Measurements from ENCODE around the gene NAXE.
"Not testable (repeated sequence)": the region's sequence is repeated elsewhere in the genome, so short reads cannot be mapped to it uniquely, and the experiment has no call there.

The NAXE gene

DNA sequence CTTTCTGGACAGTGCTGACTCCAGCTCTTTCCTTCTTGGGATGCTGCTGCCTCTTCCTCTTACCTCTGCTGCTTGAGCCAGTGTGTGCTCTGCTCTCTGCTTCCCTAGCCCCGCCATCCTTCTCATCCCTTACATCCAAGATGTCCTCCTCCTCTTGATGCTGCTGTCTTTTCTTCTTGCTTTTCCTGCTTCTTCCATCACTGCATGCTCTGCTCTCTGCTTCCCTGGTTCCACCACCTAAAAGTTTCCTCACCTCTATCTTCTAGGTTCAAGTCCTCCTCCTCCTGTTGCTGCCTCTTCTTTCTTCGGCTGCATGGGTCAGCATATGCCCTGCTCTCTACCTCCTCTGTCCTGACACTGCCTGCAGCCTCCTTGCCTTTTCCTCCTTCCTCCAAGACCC lies 3.4 kb downstream of the NAXE start:
- DNase-seq = no peak

DNA sequence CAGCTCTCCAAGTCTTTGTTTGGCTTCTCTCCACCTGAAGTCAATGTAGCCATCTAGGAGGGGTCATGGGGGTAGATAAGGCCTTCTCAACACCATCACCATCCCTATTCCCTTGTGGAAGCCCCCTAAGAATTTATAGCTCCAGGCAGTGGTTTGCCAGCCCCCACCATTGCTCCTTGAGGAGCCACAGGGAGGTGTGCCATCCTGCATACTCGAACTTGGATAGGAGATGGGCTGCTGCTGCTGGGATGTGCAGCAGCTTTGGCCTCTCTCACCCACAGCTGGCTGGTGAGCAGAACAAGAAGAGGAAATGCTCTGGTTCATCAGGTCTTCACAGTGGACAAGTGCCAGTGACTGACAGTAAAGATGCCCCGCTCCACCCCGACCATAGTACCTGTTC lies 4.8 kb downstream of the NAXE start:
- no peak for DNase-seq

DNA sequence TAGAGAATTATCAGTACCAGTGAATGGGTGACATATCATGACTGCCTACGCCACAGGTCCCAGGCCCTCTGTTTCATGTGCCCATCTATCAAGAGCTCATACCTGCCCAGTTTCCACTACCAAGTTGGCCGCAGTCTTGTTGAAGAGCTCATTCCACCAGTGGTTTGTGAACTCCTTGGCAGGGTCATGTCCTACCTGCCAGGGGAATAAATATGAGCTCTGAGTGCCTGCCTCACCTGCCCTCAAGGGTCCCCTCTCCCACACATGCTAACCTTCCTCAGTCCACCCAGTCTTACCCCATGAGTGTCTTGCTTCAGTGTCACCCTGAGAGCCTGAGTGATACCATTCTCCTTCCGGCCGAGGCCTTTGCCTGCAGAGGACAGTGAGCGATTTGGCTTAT lies 6.5 kb downstream of the NAXE start:
- DNase-seq = no peak

DNA sequence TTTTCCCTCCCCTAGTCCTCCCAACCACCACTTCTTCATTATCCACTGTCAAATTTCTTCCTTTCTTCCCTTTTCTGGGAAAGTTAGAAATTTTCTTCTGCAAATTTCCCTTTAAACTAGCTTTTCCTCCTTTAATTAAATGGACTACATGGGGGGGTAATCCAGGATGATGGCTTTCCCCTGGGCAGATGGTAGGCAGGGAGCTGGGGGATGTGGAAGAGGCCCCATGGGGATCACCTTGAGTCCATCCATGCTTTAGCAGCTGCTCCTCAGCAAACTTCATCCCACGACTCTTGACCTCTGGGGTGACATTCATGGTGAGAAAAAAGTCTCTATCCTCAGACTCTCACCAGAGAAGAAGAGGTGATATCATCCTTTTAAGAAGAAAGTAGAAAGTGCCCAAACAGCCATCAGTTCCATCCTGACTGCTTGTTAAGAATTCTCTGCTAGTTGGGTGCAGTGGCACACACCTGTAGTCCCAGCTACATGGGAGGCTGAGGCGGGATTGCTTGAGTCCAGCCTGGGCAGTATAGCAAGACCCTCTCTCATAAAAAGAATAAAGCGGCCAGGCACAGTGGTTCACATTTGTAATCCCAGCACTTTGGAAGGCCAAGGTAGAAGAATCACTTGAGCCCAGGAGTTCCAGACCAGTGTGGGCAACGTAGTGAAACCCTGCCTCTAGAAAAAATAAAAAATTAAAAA lies 7.3 kb downstream of the NAXE start:
- no peak for DNase-seq

DNA sequence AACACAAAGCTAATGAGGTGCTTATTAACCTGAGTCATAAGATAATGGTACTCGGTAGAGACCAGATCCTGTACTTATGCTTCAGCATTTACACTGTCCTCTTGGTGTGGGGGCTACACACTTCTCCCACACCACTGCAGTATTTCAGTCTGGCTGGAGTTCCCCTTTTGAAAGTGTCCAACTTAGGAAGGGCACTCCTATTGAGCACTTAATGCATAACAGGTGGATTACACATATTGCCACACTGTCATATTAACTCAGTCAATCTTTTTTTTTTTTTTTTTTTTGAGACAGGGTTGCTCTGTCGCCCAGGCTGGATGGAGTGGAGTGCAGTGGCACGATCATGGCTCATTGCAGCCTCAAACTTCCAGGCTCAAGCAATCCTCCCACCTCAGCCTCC lies 8.2 kb downstream of the NAXE start:
- no peak for DNase-seq

DNA sequence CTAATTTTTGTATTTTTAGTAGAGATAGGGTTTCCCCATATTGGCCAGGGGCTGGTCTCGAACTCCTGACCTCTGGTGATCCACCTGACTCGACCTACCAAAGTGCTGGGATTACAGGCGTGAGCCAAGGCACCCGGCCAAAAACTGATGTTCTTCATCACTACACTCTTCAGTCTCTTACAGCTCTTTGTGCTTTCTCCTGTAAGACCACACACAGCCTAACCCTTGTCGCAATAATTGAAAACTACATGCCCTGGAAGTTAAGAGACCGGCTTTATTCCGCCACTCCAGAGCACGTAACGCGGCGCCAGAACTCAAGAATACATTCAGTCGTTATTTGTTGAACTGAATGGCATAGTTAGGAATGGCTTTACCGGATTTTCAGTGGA lies 9.2 kb downstream of the NAXE start:
- DNase-seq = no peak

DNA sequence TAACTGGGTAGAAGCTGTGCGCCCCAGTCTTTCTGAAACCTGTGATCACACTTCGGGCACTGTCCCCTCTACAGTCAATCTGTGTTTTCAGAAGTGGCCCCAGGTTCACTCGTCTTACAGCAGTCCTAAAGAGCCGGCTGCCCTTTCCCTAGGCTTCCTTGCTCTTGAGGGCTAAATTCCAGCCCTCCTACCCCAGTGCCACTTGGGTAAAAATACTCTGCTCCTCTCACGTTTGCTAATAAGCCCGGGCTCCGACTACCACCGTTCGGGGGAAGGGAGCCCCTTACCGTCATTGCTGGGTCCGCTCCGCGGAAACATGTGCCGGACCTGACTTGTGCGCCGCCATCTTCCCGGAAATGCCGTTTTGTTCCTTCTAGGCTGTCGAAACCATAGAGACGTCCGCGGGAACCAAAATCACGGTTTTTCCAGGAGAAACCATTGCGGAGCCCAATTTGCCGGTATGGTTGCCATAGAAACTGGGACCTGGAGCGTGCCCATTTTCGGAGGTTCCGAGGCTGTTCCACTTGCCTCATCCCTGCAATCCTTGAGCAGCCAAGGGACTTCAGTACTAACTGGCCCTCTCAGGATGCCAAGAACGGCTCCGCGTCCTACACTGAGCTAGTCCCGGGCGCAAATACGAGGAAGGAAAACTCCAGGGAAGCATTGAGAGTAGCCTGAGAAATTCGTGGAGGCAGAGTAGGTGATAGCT lies 9.7 kb downstream of the NAXE start, which contains the start of gene GPATCH4:
Gene GPATCH4 (minus strand): TSS at position 358 of the 709 bp plus-strand sequence.
- DNase-seq = peak; percentile 95

DNA sequence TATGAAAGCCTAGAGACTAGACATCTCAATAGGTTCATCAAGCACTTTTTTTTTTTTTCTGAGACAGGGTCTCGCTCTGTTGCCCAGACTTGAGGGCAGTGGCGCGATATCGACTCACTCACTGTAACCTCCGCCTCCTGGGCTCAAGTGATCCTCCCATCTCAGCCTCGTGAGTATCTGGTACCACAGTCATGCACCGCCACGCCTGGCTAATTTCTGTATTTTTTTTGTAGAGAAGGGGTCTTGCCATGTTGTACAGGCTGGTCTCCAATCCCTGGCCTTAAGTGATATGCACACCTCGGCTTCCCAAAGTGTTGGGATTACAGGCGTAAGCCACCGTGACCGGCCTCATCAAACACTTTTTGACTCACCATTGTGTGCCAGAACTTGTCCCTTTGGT lies 10.3 kb downstream of the NAXE start:
- DNase-seq = no peak

DNA sequence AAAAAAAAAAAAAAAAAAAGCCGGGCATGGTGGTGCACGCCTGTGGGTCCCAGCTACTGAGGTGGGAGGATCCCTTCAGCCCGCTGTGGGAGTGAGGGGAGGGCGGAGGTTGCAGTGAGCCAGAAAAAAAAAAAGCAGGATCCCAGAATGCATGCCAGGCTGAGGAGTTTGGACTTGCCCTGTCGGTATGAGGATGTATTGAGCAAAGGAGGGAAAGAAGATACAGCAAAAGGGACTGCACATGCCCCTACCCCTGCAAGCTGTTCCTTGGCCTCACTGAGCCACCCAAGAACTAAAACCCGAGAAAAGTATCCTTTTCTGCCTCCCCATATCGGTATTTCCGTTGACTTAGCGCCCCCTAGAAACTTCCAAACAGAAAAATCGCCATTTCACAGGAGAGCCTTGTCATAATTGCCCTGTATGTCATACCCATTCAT lies 11.0 kb downstream of the NAXE start:
- DNase-seq = no peak

DNA sequence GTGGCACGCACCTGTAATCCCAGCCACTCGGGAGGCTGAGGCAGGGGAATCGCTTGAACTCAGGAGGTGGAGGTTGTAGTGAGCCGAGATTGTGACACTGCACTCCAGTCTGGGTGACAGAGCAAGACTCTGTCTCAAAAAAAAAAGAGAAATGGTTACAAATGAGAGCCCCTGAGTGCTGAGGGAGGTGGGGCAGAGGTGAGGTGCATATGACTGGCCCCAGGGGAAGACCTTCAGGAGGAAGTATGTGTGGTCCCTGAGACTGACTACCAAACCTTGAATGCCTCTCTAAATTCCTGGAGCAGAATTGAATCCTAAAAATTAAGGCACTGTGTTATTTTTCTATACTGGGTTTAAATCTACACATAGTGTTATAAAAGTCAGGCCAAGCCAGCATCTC lies 15.8 kb downstream of the NAXE start:
- not testable (repeated sequence) for DNase-seq

DNA sequence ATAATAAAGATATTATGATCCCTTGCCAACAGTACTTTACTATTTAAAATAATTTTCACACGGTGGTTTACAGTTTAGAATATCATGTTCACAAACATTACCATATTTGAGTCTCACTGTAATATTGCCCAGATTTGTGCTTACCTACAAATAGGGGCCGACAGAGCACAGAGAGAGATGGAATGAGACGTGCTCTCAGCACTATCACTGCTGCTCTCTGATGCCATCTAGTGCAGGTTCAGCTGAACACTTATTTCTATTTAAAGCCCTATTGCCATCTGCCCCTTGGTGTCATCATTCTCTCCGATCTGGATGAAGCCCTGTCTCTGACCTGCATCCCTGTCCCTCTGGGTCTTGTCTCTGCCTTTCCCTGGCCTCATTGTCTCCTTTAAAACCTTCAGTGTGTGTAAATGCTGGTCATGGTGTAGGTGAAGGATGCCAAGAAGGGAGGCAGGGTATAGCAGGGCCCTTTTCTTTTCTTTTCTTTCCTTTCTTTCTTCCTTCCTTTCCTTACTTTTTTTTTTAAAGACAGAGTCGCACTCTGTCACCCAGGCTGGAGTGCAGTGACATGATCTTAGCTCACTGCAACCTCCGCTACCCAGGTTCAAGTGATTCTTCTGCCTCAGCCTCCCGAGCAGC lies 16.6 kb downstream of the NAXE start:
- peak; percentile 84 for DNase-seq

DNA sequence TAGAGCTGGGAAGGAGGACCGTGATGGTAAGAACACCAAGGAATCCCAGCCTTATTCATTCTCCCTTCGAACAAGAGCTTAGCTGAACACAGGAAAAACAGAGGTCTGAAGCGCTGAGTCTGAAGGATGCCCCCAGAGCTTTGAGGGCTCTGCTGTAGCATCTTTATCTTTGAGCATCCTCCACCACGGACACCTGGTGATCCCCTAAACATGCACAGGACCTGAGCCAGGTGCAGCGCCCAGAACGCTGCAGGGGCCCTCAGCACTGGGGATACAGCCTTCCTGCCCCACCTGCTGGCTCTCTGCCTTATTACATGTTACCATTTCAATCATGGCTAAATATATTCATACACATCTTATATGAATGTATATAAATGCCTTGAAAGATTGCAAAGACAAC lies 17.4 kb downstream of the NAXE start:
- peak; percentile 61 for DNase-seq

DNA sequence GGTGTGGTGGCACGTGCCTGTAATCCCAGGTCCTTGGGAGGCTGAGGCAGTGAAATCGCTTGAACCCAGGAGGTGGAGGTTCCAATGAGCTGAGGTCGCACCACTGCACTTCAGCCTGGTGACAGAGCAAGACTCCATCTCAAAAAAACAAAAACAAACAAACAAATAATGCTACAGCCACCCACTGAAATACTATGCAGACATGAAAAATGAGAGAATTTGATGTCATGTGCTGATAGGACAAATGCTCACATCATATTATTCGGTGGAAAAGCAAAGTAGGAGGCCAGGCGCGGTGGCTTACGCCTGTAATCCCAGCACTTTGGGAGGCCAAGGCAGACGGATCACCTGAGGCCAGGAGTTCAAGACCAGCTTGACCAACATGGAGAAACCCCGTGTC lies 18.5 kb downstream of the NAXE start:
- DNase-seq = not testable (repeated sequence)

DNA sequence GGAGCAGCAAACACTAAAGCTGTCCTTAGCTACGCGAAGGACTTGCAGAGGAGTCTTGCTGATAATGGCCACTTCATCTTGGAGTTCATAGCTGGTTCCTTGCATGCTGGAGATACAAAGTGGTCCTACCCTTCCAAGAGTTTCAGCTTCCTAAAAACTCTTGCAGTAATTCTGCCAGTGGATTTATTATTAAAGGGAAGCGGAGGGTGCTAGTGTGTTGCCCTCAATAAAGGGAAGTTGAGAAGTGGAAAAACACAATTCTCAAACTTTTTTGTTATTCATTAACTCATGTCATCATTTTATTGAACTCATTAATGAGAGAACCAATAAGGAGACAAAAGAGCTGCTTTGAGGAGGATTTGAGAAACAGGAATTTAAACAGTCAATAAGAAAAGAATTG lies 21.1 kb downstream of the NAXE start:
- no peak for DNase-seq

DNA sequence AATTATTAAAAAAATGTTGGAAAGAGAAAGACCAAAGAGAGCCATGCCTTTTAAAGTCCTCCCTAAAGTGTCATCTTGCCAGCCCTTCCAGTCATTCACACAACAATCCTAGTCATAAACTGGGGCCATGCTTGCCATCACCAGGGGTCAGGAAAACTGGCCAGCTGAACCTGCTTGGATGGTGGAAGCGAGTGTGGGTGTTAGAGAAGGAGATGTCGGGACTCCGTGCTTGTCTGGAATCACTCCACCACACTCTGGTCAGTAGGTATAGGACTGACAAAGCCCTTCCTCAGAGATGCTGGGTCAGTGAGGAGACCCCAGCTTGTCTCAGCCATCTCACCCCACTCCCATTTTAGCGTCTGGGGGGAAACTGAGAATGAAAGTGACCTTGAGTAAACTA lies 24.4 kb downstream of the NAXE start:
- no peak for DNase-seq

DNA sequence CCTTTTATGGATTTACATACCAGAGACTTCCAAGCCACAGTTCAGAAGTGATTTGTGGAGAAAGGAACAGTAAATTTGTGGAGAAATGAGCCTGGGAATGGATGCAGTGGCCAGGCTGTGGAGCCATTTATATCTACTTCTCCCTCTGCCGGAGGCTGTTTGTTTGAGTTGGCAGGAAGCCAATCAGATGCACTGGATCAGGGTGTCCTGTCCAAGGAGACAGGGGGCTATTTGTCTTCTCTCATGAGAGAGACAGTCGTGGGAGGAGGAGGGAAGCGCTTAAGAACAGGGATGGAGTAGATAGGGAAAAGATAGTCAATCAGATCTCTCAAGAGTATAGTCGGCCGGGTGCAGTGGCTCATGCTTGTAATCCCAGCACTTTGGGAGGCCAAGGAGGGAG lies 24.9 kb downstream of the NAXE start:
- no peak for DNase-seq

DNA sequence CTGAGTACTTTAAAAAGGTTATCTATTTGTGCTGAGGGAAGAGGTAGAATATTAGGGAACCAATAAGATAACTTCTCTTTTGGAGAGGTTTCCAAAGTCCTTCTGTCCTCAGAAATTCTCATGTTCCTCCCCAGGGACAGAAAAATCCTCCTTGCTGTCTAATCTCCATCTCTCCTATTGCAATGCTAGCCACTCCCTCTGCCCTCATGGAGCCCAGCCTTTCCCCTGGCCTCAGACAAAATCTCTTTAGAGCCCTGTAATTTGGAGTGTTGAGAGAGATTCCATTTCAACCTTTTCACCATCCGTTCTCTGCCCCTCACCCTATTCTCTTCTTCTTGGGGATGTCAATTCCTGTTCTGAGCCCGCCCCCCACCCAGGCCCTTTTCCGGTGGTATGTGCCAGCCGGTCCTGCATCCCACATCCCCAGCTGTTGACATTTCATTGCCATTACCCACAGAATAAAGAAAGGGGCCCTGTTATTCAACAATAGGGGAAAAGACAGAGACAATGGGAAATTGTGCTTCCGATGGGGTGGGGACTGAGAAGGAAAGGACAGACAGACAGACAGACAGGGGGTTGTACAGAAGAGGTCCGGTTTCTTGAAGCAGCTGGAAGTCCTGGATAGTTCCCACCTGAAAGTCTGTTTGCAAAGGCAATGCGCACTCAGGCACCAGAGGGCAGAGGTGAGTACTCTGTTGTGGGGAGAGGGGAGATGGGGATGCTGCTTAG lies 27.4 kb downstream of the NAXE start, which contains the start of gene HAPLN2:
Gene HAPLN2 (plus strand): TSS at position 563 of the 729 bp plus-strand sequence. CDS start 4,076 bp downstream, outside the sequence.
- DNase-seq = peak; percentile 58

DNA sequence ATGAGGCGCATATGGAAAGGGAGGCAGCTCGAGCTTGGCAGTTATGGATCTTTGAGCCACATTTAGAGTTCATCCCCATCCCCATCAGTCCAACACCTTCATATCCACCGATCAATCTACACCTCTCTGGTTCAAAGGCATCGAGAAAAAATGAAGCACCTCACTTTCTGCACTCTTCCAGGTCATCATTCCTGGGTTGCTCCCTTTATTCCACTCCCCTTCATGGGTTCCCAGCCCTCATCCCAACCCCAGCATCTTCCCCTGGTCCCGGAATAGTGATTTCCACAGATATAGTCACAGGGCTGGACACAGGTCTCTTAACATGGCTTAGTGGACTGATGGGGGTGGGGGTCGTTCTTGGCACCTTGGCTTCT lies 28.0 kb downstream of the NAXE start:
- DNase-seq = no peak

DNA sequence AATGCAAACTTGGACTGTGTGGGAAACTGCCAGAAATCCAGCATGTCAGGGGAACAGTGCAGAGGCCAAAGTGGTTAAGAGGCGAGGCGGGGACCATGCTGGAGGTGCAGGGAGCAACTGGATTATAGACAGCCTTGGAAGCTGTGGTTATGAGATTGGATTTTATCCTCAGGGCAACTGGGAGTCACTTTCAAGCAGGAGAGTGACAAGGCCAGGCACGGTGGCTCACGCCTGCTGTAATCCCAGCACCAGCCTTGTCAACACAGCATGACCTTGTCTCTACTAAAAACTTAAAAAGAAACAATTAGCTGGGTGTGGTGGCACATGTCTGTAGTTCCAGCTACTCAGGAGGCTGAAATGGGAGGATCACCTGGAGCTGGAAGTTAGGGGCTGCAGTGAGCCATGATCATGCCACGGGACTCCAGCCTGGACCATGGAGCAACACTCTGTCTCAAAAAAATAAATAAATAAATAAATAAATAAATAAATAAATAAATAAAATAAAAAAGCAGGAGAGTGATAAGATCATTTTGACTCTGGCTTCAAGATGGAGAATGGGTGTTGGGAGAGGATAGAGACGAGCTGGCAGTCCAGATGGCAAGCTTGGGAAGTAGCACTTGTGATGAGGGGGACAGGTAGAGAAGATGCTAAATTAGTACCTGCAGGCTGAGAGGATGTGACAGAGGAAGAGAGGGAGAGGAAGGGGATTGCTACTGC lies 31.2 kb downstream of the NAXE start:
- no peak for DNase-seq

DNA sequence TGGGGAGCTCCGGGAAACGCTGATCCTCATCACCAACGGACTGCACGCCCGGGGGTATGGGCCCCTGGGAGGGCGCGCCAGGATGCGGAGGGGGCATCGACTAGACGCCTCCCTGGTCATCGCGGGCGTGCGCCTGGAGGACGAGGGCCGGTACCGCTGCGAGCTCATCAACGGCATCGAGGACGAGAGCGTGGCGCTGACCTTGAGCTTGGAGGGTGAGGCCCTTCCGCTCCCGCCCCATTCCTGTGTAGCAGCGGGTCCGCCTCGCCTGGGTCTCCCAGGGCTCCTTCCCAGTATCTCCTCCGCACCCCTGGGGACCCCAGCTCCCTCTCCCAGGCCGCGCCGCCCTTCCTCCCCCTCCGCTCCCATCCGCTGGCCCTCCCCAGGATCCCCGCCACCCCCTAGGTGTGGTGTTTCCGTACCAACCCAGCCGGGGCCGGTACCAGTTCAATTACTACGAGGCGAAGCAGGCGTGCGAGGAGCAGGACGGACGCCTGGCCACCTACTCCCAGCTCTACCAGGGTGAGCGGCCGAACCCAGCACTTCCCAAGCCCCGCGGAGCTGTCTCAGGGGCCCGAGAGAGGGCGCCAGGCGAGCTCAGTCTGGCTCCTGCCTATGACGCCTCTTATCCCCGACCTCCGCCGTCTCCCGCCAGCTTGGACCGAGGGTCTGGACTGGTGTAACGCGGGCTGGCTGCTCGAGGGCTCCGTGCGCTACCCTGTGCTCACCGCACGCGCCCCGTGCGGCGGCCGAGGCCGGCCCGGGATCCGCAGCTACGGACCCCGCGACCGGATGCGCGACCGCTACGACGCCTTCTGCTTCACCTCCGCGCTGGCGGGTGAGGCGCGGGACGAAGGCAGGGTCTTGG lies 32.6 kb downstream of the NAXE start:
- peak; percentile 83 for DNase-seq

DNA sequence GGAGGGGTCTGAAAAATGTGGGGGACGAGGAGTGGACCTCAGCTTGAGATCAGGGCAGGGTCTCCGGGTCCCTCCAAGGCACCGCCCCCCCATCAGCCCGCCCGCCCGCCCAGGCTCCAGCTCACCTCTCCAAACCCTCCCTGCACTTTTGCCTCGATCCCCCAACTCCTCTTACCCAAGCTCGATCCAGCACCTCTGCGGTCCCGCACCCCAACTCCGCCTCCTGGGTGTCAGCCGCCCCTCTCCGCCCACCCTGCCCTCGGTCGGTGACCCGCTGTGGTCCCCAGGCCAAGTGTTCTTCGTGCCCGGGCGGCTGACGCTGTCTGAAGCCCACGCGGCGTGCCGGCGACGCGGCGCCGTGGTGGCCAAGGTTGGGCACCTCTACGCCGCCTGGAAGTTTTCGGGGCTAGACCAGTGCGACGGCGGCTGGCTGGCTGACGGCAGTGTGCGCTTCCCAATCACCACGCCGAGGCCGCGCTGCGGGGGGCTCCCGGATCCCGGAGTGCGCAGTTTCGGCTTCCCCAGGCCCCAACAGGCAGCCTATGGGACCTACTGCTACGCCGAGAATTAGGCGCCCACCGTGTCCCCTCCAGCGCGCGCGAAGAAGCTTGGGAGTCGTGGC lies 33.3 kb downstream of the NAXE start:
- DNase-seq = no peak
